ENCODE data around the gene TMEM45A. TPM values are rescaled to one million over a fixed set of nuclear protein-coding genes. Genes with fewer than 3 reads are reported as not detected.
A peak's percentile ranks its signal among the peaks of the same experiment; 100 is the strongest.

TMEM45A gene
- polyA plus RNA-seq, 1 donor, result 10.6 TPM

DNA sequence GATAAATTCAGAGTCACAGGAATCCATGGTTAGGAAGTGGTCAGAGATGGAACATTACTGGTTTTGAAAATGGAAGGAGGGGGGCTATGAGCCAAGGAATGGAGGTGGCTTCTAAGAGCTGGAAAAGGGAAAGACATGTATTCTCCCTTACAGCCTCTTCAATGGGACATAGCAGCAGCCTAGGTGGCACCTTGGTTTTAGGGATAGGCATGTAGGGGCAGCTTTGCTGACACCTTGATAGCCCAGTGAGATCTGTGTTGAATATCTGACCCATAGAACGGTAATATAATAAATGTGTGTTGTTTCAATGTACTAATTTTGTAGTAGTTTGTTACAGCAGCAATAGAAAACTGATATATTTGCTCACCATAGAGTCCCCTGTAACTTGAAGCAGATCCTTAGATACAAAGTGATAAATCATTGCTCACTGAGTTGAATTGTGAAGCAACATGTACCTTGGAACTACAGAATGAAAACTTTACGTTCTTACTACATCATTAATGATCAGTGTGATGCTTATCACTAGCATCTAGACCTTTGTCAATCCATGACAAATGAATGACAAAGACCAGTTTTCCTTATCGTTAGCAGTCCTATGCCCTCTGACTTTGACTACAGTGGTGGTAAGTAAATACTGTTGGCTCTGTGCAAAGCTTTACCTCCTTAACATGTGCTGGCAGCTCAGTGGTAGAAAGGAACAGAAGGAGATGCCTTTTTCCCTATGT lies 53.8 kb downstream of the TMEM45A start:
- H3K27ac ChIP-seq (ENCODE audit: low read length), result peak overlapping the region; percentile 15
- no peaks in the 10 kb centered on the region for H3K36me3 ChIP-seq (ENCODE audit: control insufficient read depth, insufficient read depth, low read length)
- DNase-seq, result peak; percentile 30 to 37
- no peaks in the 10 kb centered on the region for H3K9me3 ChIP-seq (ENCODE audit: control insufficient read depth, low read depth, low read length)
- H3K4me1 ChIP-seq (ENCODE audit: control insufficient read depth, insufficient read depth, low read length), result peaks cover 5% of the 10 kb centered on the region
- H3K27me3 ChIP-seq (ENCODE audit: control insufficient read depth, insufficient read depth, low read length), result no peaks in the 10 kb centered on the region
- H3K4me3 ChIP-seq (ENCODE audit: low read length), result no peak overlapping the region
- WGBS (ENCODE audit: insufficient coverage, low lambda C conversion rate), result no CpG with 5 or more reads among the region's 3 CpGs

GRCh38 chr3:100548053-100548452 lies 55.6 kb downstream of the TMEM45A start:
- DNase-seq, result no peak
- no CpG with 5 or more reads among the region's 2 CpGs for WGBS (ENCODE audit: insufficient coverage, low lambda C conversion rate)
- Histone ChIP-seq H3K27me3 (ENCODE audit: control insufficient read depth, insufficient read depth, low read length) (no peaks in the 10 kb centered on the region), H3K27ac (ENCODE audit: low read length) (no peak overlapping the region), H3K36me3 (ENCODE audit: control insufficient read depth, insufficient read depth, low read length) (no peaks in the 10 kb centered on the region), H3K4me3 (ENCODE audit: low read length) (no peak overlapping the region), H3K4me1 (ENCODE audit: control insufficient read depth, insufficient read depth, low read length) (peaks cover 5% of the 10 kb centered on the region), H3K9me3 (ENCODE audit: control insufficient read depth, low read depth, low read length) (no peaks in the 10 kb centered on the region)

- H3K27ac ChIP-seq (ENCODE audit: low read length), result no peak overlapping the region
- no peaks in the 10 kb centered on the region for H3K36me3 ChIP-seq (ENCODE audit: control insufficient read depth, insufficient read depth, low read length)
- H3K4me1 ChIP-seq (ENCODE audit: control insufficient read depth, insufficient read depth, low read length), result no peaks in the 10 kb centered on the region
- no peak for DNase-seq
- WGBS (ENCODE audit: insufficient coverage, low lambda C conversion rate), result 100% methylated on average over 1 of the region's 3 CpGs
- no peaks in the 10 kb centered on the region for H3K27me3 ChIP-seq (ENCODE audit: control insufficient read depth, insufficient read depth, low read length)
- H3K9me3 ChIP-seq (ENCODE audit: control insufficient read depth, low read depth, low read length), result no peaks in the 10 kb centered on the region
- no peak overlapping the region for H3K4me3 ChIP-seq (ENCODE audit: low read length)
These were observed 61.4 kb downstream of the TMEM45A start for GRCh38 chr3:100553618-100554372.

DNA sequence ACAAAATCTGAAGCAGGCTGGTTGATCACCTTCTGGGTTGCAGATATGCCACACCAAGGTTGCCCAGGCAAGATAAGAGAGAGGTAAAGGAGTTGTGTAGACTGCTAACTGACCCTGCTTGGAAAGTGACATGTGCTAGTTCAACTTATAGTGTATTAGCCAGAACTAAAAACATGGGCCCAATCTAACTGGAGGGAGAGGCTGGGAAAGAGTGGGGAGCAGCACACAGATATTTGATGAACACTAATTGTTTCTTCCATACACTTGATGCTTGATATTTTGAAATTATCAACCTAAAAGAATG lies 61.9 kb downstream of the TMEM45A start:
- H3K4me1 ChIP-seq (ENCODE audit: control insufficient read depth, insufficient read depth, low read length), result no peaks in the 10 kb centered on the region
- H3K27me3 ChIP-seq (ENCODE audit: control insufficient read depth, insufficient read depth, low read length), result no peaks in the 10 kb centered on the region
- no peak for DNase-seq
- H3K27ac ChIP-seq (ENCODE audit: low read length), result no peak overlapping the region
- H3K36me3 ChIP-seq (ENCODE audit: control insufficient read depth, insufficient read depth, low read length), result no peaks in the 10 kb centered on the region
- no peak overlapping the region for H3K4me3 ChIP-seq (ENCODE audit: low read length)
- no peaks in the 10 kb centered on the region for H3K9me3 ChIP-seq (ENCODE audit: control insufficient read depth, low read depth, low read length)

GRCh38 chr3:100556673-100557310 lies 64.4 kb downstream of the TMEM45A start:
- Histone ChIP-seq H3K9me3 (ENCODE audit: control insufficient read depth, low read depth, low read length) (no peaks in the 10 kb centered on the region), H3K4me1 (ENCODE audit: control insufficient read depth, insufficient read depth, low read length) (no peaks in the 10 kb centered on the region), H3K27me3 (ENCODE audit: control insufficient read depth, insufficient read depth, low read length) (no peaks in the 10 kb centered on the region), H3K36me3 (ENCODE audit: control insufficient read depth, insufficient read depth, low read length) (no peaks in the 10 kb centered on the region), H3K4me3 (ENCODE audit: low read length) (no peak overlapping the region), H3K27ac (ENCODE audit: low read length) (no peak overlapping the region)
- no peak for DNase-seq
- 80% methylated on average over 1 of the region's 2 CpGs for WGBS (ENCODE audit: insufficient coverage, low lambda C conversion rate)

GRCh38 chr3:100558233-100558632 lies 65.8 kb downstream of the TMEM45A start:
- 100% methylated on average over 1 of the region's 7 CpGs for WGBS (ENCODE audit: insufficient coverage, low lambda C conversion rate)
- Histone ChIP-seq H3K27ac (ENCODE audit: low read length) (no peak overlapping the region), H3K9me3 (ENCODE audit: control insufficient read depth, low read depth, low read length) (no peaks in the 10 kb centered on the region), H3K36me3 (ENCODE audit: control insufficient read depth, insufficient read depth, low read length) (no peaks in the 10 kb centered on the region), H3K4me3 (ENCODE audit: low read length) (no peak overlapping the region), H3K27me3 (ENCODE audit: control insufficient read depth, insufficient read depth, low read length) (no peaks in the 10 kb centered on the region), H3K4me1 (ENCODE audit: control insufficient read depth, insufficient read depth, low read length) (no peaks in the 10 kb centered on the region)
- no peak for DNase-seq

DNA sequence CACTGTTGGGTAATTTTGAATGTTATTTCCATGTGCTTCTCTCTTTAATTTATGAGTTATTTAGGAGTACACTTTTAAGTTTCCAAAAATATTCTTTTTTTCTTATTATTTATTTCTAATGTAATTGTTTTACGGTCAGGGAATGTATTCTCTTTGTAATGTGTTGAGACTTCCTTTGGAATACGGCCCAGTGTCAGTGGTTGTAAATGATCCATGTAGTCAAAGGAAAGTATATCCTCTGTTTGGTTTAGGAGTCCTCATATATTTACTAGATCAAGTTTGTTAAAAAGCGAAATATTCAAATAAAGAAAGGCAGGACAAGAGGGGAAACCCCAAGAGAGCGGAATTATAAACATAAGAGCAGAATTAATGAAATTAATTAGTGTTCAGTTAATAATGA lies 68.0 kb downstream of the TMEM45A start:
- WGBS (ENCODE audit: insufficient coverage, low lambda C conversion rate), result 84% methylated on average over 4 of the region's 4 CpGs
- Histone ChIP-seq H3K27me3 (ENCODE audit: control insufficient read depth, insufficient read depth, low read length) (no peaks in the 10 kb centered on the region), H3K27ac (ENCODE audit: low read length) (no peak overlapping the region), H3K9me3 (ENCODE audit: control insufficient read depth, low read depth, low read length) (no peaks in the 10 kb centered on the region), H3K4me1 (ENCODE audit: control insufficient read depth, insufficient read depth, low read length) (no peaks in the 10 kb centered on the region), H3K4me3 (ENCODE audit: low read length) (no peak overlapping the region), H3K36me3 (ENCODE audit: control insufficient read depth, insufficient read depth, low read length) (no peaks in the 10 kb centered on the region)
- DNase-seq, result no peak

GRCh38 chr3:100561459-100562158 lies 69.2 kb downstream of the TMEM45A start:
- Histone ChIP-seq H3K4me3 (ENCODE audit: low read length) (no peak overlapping the region), H3K27me3 (ENCODE audit: control insufficient read depth, insufficient read depth, low read length) (no peaks in the 10 kb centered on the region), H3K27ac (ENCODE audit: low read length) (no peak overlapping the region), H3K4me1 (ENCODE audit: control insufficient read depth, insufficient read depth, low read length) (no peaks in the 10 kb centered on the region), H3K36me3 (ENCODE audit: control insufficient read depth, insufficient read depth, low read length) (no peaks in the 10 kb centered on the region), H3K9me3 (ENCODE audit: control insufficient read depth, low read depth, low read length) (no peaks in the 10 kb centered on the region)
- DNase-seq, result no peak
- WGBS (ENCODE audit: insufficient coverage, low lambda C conversion rate), result 91% methylated on average over 3 of the region's 7 CpGs

- Histone ChIP-seq H3K4me3 (ENCODE audit: low read length) (no peak overlapping the region), H3K27ac (ENCODE audit: low read length) (no peak overlapping the region), H3K36me3 (ENCODE audit: control insufficient read depth, insufficient read depth, low read length) (no peaks in the 10 kb centered on the region), H3K4me1 (ENCODE audit: control insufficient read depth, insufficient read depth, low read length) (no peaks in the 10 kb centered on the region), H3K9me3 (ENCODE audit: control insufficient read depth, low read depth, low read length) (no peaks in the 10 kb centered on the region), H3K27me3 (ENCODE audit: control insufficient read depth, insufficient read depth, low read length) (no peaks in the 10 kb centered on the region)
- DNase-seq, result no peak
- WGBS (ENCODE audit: insufficient coverage, low lambda C conversion rate), result no CpG with 5 or more reads among the region's 4 CpGs
These were observed 69.9 kb downstream of the TMEM45A start for GRCh38 chr3:100562224-100562857.

GRCh38 chr3:100563228-100563627 lies 70.8 kb downstream of the TMEM45A start:
- no peaks in the 10 kb centered on the region for H3K9me3 ChIP-seq (ENCODE audit: control insufficient read depth, low read depth, low read length)
- H3K4me1 ChIP-seq (ENCODE audit: control insufficient read depth, insufficient read depth, low read length), result no peaks in the 10 kb centered on the region
- H3K4me3 ChIP-seq (ENCODE audit: low read length), result no peak overlapping the region
- DNase-seq, result no peak
- H3K36me3 ChIP-seq (ENCODE audit: control insufficient read depth, insufficient read depth, low read length), result no peaks in the 10 kb centered on the region
- no CpG with 5 or more reads among the region's 1 CpG for WGBS (ENCODE audit: insufficient coverage, low lambda C conversion rate)
- no peak overlapping the region for H3K27ac ChIP-seq (ENCODE audit: low read length)
- H3K27me3 ChIP-seq (ENCODE audit: control insufficient read depth, insufficient read depth, low read length), result no peaks in the 10 kb centered on the region
